Measurements from ENCODE around the gene GRK7. TPM values are rescaled to one million over a fixed set of nuclear protein-coding genes. Genes with fewer than 3 reads are reported as not detected.
"Not testable (repeated sequence)": the region's sequence is repeated elsewhere in the genome, so short reads cannot be mapped to it uniquely, and the experiment has no call there.

The GRK7 gene
- total RNA-seq, 1 experiment from 2014 or later: not detected

DNA sequence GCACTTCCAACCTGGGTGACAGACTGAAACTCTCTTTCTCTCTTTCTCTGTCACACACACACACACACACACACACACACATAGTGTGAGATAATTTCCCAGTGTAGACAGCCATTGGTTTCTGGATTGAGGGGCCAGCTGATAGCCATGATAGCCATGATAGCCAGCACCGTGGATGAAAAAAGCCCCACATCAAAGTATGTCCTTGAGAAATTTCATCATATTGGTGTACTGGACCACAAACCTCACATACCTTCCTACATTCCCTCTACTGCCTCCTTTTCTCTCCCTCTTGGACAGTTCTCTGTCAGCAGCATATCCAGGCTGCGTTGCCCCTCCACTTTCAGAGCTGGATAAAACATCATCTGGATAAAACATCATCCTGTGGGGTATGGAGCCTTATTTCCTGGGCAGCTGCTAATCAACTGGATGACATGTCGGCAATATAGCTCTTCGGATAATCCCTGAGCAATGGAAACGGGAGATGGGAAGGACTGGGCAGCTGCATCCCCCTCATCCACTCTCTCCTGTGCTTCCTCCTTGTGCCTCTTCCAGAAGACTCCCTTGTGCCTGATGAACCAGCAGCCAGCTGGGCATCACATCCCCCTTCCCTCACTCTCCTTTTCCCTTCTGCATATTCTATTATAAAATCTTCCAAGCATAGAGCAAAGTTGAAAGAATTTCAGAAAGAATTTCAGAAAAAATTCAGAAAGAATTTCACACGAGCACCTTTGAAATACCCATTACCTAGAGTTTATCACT lies 39.3 kb downstream of the GRK7 start:
- no peak for DNase-seq
- H3K36me3 ChIP-seq: no peaks in the 10 kb centered on the region
- no peaks in the 10 kb centered on the region for H3K27me3 ChIP-seq
- H3K9me3 ChIP-seq: no peaks in the 10 kb centered on the region
- no peak overlapping the region for H3K4me3 ChIP-seq

DNA sequence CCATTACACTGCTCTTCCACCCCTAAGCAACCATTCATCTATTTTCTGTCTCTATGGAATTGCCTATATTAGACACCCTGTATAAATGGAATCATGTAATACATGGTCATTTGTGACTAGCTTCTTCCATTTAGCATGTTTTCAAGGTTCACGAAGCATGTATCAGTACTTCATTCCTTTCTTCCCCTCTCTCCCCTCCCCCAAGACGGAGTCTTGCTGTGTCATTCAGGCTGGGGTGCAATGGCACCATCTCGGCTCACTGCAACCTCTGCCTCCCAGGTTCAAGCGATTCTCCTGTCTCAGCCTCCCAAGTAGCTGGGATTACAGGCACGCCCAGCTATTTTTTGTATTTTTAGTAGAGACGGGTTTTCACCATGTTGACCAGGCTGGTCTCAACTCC lies 40.3 kb downstream of the GRK7 start:
- not testable (repeated sequence) for H3K4me3 ChIP-seq, H3K9me3 ChIP-seq, H3K27me3 ChIP-seq, DNase-seq, H3K36me3 ChIP-seq

DNA sequence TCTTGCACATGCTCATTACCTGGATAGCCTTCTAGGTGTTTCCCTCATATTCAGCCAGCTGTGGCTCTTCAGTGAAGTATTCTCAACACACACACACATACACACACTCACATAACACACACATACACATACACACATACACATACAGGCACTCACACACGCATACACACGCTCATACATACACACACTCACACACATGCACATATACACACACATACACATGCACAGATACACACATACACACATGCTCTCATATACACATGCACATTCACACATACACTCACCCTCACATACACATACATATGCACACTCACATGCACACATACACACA lies 41.2 kb downstream of the GRK7 start:
- no peak overlapping the region for H3K4me3 ChIP-seq
- H3K9me3 ChIP-seq: no peaks in the 10 kb centered on the region

DNA sequence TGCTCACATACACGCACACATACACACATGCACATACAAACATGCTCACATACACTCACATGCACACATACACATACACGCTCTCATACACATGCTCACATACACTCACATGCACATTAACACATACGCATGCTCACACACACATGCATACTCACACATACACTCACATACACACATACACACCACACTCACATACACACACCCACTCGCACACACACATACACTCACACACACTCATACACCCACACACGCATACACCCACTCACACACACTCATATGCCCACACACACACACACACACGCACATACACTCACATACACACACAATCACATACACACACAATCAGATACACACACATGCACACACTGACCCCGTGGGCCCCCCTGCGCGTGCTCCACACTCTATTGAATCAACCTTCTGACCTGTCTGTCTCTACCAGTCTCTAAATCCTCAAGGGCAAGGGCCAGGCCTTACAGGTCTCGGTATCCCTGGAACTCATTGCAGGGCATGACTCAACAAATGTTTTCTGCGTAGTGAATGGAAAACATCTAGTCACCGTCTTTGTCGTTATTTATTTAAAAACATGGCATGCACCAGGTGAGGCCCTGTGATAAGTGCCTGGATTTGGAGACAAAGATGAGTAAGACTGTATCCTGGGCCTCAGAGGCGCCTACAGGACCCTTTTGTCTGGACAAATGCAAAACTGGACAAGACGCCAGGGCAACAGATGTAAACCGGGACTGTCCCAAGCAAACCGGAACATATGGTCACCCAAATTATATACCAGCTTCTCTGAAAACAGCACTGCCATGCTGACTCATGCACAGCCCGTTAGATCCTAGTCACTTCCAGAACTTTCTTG lies 41.8 kb downstream of the GRK7 start:
- no peaks in the 10 kb centered on the region for H3K9me3 ChIP-seq

More for the DNA sequence above, 41.2 kb downstream of the GRK7 start:
- H3K36me3 ChIP-seq: no peaks in the 10 kb centered on the region
- H3K27me3 ChIP-seq: no peaks in the 10 kb centered on the region
- DNase-seq: no peak

DNA sequence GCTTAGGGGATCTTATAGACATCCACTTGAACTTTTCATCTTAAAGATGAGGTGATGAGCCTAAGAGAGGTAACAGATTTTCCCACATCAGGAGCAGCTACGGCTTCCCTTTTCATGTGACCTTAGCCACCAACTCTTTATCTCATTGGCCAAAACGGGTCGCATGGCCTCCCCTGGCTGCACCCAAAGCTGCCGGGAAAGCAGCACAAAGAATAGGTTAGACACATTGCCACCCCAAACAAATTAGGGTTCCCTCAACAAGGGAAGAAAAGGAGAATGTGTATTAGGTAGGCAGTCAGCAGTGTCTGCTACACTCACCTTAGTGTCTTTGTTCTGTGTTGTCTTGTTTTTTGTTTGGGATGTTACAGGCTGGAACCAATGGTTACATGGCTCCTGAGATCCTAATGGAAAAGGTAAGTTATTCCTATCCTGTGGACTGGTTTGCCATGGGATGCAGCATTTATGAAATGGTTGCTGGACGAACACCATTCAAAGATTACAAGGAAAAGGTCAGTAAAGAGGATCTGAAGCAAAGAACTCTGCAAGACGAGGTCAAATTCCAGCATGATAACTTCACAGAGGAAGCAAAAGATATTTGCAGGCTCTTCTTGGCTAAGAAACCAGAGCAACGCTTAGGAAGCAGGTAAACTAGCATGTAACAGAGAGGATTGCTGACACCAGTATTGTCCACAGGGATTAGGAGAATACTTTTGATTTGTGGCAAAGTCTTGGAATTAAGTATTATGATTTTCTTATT lies 44.2 kb downstream of the GRK7 start:
- no peak overlapping the region for H3K4me3 ChIP-seq
- no peaks in the 10 kb centered on the region for H3K27me3 ChIP-seq
- H3K36me3 ChIP-seq: no peaks in the 10 kb centered on the region
- no peaks in the 10 kb centered on the region for H3K9me3 ChIP-seq
- DNase-seq: no peak

More for the DNA sequence above, 41.8 kb downstream of the GRK7 start:
- no peak for DNase-seq
- H3K4me3 ChIP-seq: no peak overlapping the region
- H3K36me3 ChIP-seq: no peaks in the 10 kb centered on the region
- H3K27me3 ChIP-seq: no peaks in the 10 kb centered on the region

DNA sequence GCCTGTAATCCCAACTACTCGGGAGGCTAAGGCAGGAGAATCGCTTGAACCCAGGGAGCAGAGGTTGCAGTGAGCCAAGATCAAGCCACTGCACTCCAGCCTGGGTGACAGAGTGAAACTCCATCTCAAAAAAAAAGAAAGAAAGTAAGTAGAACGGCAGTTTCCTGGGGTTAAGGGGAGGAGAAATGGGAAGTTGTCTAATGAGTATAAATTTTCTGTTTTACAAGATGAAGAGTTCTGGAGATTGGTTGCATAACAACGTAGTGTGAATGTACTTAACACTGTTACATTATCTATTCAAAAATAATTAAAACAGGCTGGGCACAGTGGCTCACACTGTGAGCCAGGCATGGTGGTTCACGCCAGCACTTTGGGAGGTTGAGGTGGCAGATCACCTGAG lies 45.4 kb downstream of the GRK7 start:
- Histone ChIP-seq H3K36me3 (no peaks in the 10 kb centered on the region), H3K9me3 (no peaks in the 10 kb centered on the region), H3K4me3 (no peak overlapping the region), H3K27me3 (no peaks in the 10 kb centered on the region)
- no peak for DNase-seq

DNA sequence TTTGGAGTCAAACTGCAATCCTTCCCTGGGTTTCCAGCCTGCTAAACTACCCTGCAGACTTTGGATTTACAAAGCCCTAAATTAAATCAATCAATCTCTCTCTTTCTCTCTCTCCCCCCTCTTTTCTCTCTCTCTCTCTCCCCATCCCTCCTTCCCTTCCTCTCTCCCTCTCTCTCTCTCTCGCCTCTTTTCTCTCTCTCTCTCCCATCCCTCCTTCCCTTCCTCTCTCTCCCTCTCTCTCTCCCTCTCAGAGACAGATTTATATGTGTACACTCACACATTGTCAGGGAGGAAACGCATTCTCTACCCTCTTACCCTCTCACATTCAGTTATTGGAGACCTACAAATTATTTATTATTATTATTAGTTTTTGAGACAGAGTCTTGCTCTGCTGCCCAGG lies 47.0 kb downstream of the GRK7 start:
- no peaks in the 10 kb centered on the region for H3K27me3 ChIP-seq
- no peak overlapping the region for H3K4me3 ChIP-seq
- H3K9me3 ChIP-seq: no peaks in the 10 kb centered on the region
- H3K36me3 ChIP-seq: no peaks in the 10 kb centered on the region
- no peak for DNase-seq

DNA sequence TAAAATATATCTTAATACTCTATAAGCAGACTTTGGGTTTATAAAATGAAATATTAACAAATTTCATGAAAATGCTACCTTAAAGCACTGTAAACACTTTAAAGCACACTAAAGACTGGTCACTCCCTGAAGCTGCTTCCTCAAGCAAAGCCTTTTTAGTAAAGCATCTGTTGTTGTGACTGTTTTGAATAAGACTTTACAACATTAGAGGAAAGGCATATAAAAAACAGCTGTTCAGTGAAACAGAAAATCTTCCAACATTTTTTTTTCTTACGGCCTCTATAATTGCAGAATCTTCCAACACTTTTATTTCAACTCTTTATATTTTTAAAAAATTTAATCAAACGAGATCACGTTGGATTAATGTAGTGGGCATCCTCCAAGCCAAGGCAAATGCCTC lies 48.1 kb downstream of the GRK7 start:
- Histone ChIP-seq H3K36me3 (no peaks in the 10 kb centered on the region), H3K27me3 (no peaks in the 10 kb centered on the region), H3K4me3 (no peak overlapping the region), H3K9me3 (no peaks in the 10 kb centered on the region; the same call in 1 of the 2 replicates)
- DNase-seq: no peak

DNA sequence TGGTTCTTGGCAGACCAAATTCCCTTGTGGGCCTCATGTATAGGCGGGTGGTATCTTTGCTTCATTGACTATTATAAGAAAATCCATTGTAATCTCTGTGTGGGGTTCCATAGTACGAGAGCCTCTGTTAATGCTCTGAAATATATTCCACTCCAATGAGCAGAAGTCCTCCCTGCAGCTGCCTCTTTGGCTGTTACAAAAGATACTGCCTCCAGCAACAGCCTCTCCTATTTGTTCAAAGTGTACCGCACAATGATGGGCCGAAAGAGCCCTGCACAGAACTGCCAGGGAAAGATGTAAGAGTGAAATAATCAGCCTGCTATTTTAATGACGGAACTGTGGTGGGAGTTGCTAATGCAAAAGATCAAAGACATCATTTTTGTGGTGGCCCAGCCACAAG lies 48.9 kb downstream of the GRK7 start:
- no peak for DNase-seq
- no peaks in the 10 kb centered on the region; the same call in 1 of the 2 replicates for H3K9me3 ChIP-seq
- H3K36me3 ChIP-seq: no peaks in the 10 kb centered on the region
- no peak overlapping the region for H3K4me3 ChIP-seq
- no peaks in the 10 kb centered on the region for H3K27me3 ChIP-seq

DNA sequence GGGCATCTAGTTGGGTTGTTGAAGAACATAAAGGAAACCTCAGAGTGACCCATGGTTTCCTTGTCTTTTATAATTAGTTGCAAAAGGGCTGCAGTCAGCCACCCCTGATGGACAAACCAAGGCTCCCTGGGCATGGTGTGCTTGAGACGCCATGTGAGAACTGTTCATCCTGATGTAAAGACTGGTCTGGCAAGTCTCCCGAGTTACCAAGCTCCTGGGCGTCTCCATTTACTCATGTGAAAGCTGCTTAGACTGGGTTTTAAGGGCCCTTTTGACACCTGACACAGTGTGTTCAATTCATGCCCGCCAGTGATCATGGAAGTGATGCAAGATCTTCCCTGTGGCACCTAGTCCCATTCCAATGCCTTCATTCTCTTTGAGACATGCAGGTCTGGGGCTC lies 49.4 kb downstream of the GRK7 start:
- DNase-seq: no peak
- Histone ChIP-seq H3K36me3 (no peaks in the 10 kb centered on the region), H3K4me3 (no peak overlapping the region), H3K27me3 (no peaks in the 10 kb centered on the region), H3K9me3 (no peaks in the 10 kb centered on the region; the same call in 1 of the 2 replicates)

Other genes starting within 250 kb of the GRK7 start
- 92.2 and 127 TPM in 2 replicates for gene RNF7, start 25.1 kb upstream of the GRK7 start, total RNA-seq (2014; rRNA removed; shearing (Covaris generic); ENCODE audit: low replicate concordance)
- 35.5 and 38.5 TPM in 2 replicates for gene ATP1B3, start 113.2 kb downstream of the GRK7 start, total RNA-seq (2014; rRNA removed; shearing (Covaris generic); ENCODE audit: low replicate concordance)